Activated naive CD4-positive, alpha-beta T cell treated with anti-CD3 and anti-CD28 coated beads for 36 hours (primary cell): Measurements from ENCODE around the gene ADH7. TPM values are rescaled to one million over a fixed set of nuclear protein-coding genes. Genes with fewer than 3 reads are reported as not detected.
"Not testable (repeated sequence)": the region's sequence is repeated elsewhere in the genome, so short reads cannot be mapped to it uniquely, and the experiment has no call there.

ENCODE experiments used
- CTCF ChIA-PET: fragments of 350-600 bp; sonication (Branson Sonifier 250); formaldehyde crosslinking; loops from one replicate; lab custom pipeline; 2021; ENCODE audit warnings: antibody characterized with exemption; lab: Charles Lee
- DNase-seq: peaks from one replicate; pipeline ENCODE4 v3.0.0-alpha.2; 2020
- H3K27ac Mint-ChIP-seq: one replicate; pipeline ENCODE4 v1.8.0; 2021; ENCODE audit warnings: mild to moderate bottlenecking, mixed read lengths
- H3K27me3 Mint-ChIP-seq: one replicate; pipeline ENCODE4 v1.8.0; 2021; ENCODE audit warnings: low read depth, mixed read lengths
- H3K36me3 Mint-ChIP-seq: one replicate; pipeline ENCODE4 v1.8.0; 2021; ENCODE audit warnings: low read depth, mixed read lengths
- H3K4me1 Mint-ChIP-seq: one replicate; pipeline ENCODE4 v1.8.0; 2021; ENCODE audit warnings: low read depth, mixed read lengths
- H3K4me3 Mint-ChIP-seq: one replicate; pipeline ENCODE4 v1.8.0; 2021; ENCODE audit warnings: mild to moderate bottlenecking, moderate library complexity, mixed read lengths
- H3K9me3 Mint-ChIP-seq: one replicate; pipeline ENCODE4 v1.8.0; 2021; ENCODE audit warnings: mixed read lengths
- intact Hi-C: fragments of 100-400 bp; cut with micrococcal nuclease; formaldehyde crosslinking; loops from one replicate; pipeline ENCODE4 v1.15.1; 2023
- total RNA-seq, 2 experiments: library from RNA; stranded (reverse); gene quantifications; one replicate each; pipeline ENCODE4 v1.2.3, GENCODE V29; 2021

The ADH7 gene
- total RNA-seq, 2 experiments from 2014 or later = not detected

DNA sequence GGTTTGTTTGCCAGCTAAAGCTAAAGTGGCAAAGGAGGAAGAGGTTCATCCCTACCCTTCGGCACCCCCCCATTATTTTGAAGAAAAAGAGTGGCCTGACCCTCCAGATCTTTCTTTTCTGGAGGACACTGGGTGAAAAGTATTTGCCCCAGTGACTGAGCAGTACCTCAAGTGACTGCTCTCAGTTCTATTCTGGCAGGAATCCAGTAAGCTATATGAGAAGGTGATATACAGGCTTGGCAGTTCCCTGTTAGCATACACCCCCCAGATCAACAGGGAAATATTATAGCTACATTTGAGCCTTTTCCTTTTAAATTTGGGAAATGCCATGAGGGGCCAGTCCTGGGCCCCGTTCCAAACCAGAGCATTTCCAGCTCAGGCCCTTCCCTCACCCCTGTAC is 67.3 kb downstream of the ADH7 start:
- intact Hi-C loops, DNase-seq, H3K4me1 Mint-ChIP-seq, H3K4me3 Mint-ChIP-seq, CTCF ChIA-PET, H3K9me3 Mint-ChIP-seq, H3K27ac Mint-ChIP-seq, H3K36me3 Mint-ChIP-seq: not testable (repeated sequence)
- peaks cover 15% of the 10 kb centered on the region for H3K27me3 Mint-ChIP-seq

DNA sequence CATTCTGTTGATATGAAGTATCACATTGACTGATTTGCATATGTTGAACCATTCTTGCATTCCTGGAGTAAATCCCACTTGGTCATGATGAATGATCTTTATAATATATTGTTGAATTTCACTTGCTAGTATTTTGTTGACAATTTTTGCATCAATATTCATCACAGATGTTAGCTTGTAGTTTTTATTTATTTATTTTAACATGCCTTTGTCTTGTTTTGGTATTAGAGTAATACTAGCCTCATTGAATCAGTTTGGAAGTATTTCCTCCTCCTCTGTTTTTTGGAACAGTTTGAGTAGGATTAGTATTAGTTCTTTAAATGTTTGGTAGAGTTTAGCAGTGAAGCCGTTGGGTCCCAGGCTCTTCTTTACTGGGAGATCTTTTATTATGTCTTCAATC is 68.7 kb downstream of the ADH7 start:
- CTCF ChIA-PET = no interaction called here
- H3K9me3 Mint-ChIP-seq = no peaks in the 10 kb centered on the region
- no peaks in the 10 kb centered on the region for H3K4me1 Mint-ChIP-seq
- DNase-seq = no peak
- no peak overlapping the region for H3K4me3 Mint-ChIP-seq
- intact Hi-C loops = no loop called here
- no peaks in the 10 kb centered on the region for H3K36me3 Mint-ChIP-seq
- H3K27ac Mint-ChIP-seq = no peak overlapping the region
- peaks cover 15% of the 10 kb centered on the region for H3K27me3 Mint-ChIP-seq

DNA sequence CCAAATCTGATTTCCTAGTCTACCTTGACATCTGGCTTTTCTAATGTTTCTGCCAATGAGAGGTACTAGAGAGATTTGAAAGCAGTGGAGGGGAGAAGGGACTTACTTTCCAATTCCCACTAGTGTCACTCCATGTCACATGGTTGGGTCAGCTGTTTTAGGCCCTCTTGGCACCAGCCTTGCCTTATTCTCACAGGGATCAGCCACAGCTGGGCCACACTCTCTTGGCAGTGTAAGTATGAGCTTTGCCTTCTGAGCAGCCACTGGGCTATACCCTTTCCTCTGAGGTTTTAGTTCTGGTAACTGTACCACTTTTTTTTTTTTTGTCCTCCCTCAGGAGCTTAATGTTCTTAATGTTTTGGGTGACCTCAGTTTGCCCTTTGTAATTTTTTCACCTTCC is 72.4 kb downstream of the ADH7 start:
- CTCF ChIA-PET = no interaction called here
- Mint-ChIP-seq H3K4me3 (no peak overlapping the region), H3K27ac (no peak overlapping the region), H3K36me3 (no peaks in the 10 kb centered on the region), H3K4me1 (no peaks in the 10 kb centered on the region), H3K9me3 (no peaks in the 10 kb centered on the region), H3K27me3 (peaks cover 7% of the 10 kb centered on the region)
- no peak for DNase-seq
- intact Hi-C loops = no loop called here

Other genes starting within 250 kb of the ADH7 start
- not detected for gene ADH6, start 216.1 kb downstream of the ADH7 start, total RNA-seq
- gene ADH1A, start 144.4 kb downstream of the ADH7 start, total RNA-seq = not detected
- gene ADH1B, start 113.9 kb downstream of the ADH7 start, total RNA-seq = not detected
- gene ADH1C, start 82.6 kb downstream of the ADH7 start, total RNA-seq = not detected
- not detected for gene C4orf17, start 75.7 kb upstream of the ADH7 start, total RNA-seq
- 1 to 10 TPM; 8.8 to 9.2 TPM for gene TRMT10A, start 128.7 kb upstream of the ADH7 start, total RNA-seq
- gene MTTP, start 139.5 kb upstream of the ADH7 start, total RNA-seq = under 1 TPM in 1 of 2 experiments, not detected in 1; 0.47 TPM
- not detected for gene C4orf54, start 222.5 kb upstream of the ADH7 start, total RNA-seq